Epithelial cell of proximal tubule (primary cell): ENCODE results near the gene TNFSF12. TPM values are rescaled to one million over a fixed set of nuclear protein-coding genes. Genes with fewer than 3 reads are reported as not detected.

Experiments
- DNase-seq: peaks from one replicate; pipeline ENCODE4 v3.0.0-alpha.2; 2011; ENCODE audit warnings: low read depth
- H3K4me3 ChIP-seq: 2 replicates; pipeline ENCODE4 v1.5.1; 2011; ENCODE audit warnings: low read depth, mild to moderate bottlenecking, low read length
- CTCF ChIP-seq: conservative IDR thresholded peaks from 2 replicates; pipeline ENCODE4 v1.5.1; 2012; ENCODE audit warnings: low read depth, mild to moderate bottlenecking, low read length
- total RNA-seq: library from RNA; depleted of rRNA; stranded (reverse); fragments of >200 nt; gene quantifications from 2 replicates; pipeline ENCODE4 v1.2.3, GENCODE V29; 2015

The TNFSF12 gene
- total RNA-seq, 1 donor from 2014 or later, result 25.2 TPM

GRCh38 chr17:7575959-7576358 lies 27.1 kb downstream of the TNFSF12 start:
- TF ChIP-seq CTCF, result no peak
- DNase-seq, result no peak
- no peak overlapping the region for H3K4me3 ChIP-seq

GRCh38 chr17:7576432-7576937 lies 27.6 kb downstream of the TNFSF12 start:
- no peak for DNase-seq
- no peak overlapping the region for H3K4me3 ChIP-seq
- TF ChIP-seq CTCF, result no peak

- no peak for TF ChIP-seq CTCF
- no peak for DNase-seq
- H3K4me3 ChIP-seq, result no peak overlapping the region
Measured at GRCh38 chr17:7577327-7578199, 28.7 kb downstream of the TNFSF12 start.

GRCh38 chr17:7579001-7579833 lies 30.4 kb downstream of the TNFSF12 start, which contains the start of gene CD68:
Gene CD68 (plus strand): TSS chr17:7579638. CDS start chr17:7579678, 40 bp downstream.
- no peak for TF ChIP-seq CTCF
- peak within 1 kb of the TSS; percentile 43 for H3K4me3 ChIP-seq
- DNase-seq, result peak; percentile 88

GRCh38 chr17:7579834-7580603 lies 31.2 kb downstream of the TNFSF12 start:
- H3K4me3 ChIP-seq, result peak overlapping the region; percentile 43
- no peak for TF ChIP-seq CTCF
- no peak for DNase-seq
